A549 (cell line): ENCODE data around the gene PLCH2.

Source experiments
- CBX8 ChIP-seq: fragments of 200-600 bp; sonication (generic); IDR thresholded peaks from 2 replicates; pipeline ENCODE4 v1.6.1; 2016
- HOXB5 ChIP-seq: fragments of 250-450 bp; sonication (Bioruptor Pico); IDR thresholded peaks from 2 replicates; pipeline ENCODE4 v1.5.0; 2020; ENCODE audit warnings: mild to moderate bottlenecking, moderate library complexity
- POLR2A ChIP-seq: IDR thresholded peaks from 2 replicates; pipeline ENCODE4 v1.6.1; 2012; ENCODE audit warnings: mild to moderate bottlenecking, low read length
- TF ChIP-seq, protein P1 (sequence below): fragments of >200 bp; sonication (Bioruptor Twin); formaldehyde crosslinking; IDR thresholded peaks from 3 replicates; pipeline ENCODE4 v1.5.1; 2016

DNA sequence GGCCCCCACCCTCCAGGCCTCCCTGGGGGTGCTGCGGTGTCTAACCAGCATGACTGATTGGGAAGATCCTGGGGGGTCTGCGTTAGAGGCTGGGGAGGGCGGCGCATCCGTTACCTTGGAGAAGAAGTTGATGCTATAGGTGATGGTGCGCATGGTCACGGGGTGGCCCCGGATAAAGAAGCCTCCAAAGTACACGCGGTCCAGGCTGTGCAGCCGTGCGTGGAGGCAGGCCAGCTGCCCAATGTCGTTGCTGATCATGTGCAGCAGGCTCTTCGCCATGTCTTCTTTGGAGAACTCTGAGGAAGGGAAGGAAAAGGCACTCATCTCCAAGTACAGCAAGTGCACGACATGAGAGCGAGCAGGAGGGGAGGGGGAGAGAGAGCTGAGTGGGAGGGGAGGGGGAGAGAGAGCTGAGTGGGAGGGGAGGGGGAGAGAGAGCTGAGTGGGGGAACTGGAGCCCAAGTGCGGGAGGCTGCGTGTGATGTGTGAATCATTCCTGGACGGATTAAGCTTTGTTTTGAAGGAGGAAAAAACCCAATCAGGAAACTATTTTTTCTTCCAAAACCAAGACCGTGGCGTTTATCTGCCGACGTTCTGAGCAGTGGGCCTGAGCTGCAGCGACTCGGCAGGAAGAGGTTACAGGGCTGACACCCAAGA, 43.1 kb downstream of the PLCH2 start:
- TF ChIP-seq, protein P1, sequence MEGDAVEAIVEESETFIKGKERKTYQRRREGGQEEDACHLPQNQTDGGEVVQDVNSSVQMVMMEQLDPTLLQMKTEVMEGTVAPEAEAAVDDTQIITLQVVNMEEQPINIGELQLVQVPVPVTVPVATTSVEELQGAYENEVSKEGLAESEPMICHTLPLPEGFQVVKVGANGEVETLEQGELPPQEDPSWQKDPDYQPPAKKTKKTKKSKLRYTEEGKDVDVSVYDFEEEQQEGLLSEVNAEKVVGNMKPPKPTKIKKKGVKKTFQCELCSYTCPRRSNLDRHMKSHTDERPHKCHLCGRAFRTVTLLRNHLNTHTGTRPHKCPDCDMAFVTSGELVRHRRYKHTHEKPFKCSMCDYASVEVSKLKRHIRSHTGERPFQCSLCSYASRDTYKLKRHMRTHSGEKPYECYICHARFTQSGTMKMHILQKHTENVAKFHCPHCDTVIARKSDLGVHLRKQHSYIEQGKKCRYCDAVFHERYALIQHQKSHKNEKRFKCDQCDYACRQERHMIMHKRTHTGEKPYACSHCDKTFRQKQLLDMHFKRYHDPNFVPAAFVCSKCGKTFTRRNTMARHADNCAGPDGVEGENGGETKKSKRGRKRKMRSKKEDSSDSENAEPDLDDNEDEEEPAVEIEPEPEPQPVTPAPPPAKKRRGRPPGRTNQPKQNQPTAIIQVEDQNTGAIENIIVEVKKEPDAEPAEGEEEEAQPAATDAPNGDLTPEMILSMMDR, result no peak
- no peak for TF ChIP-seq POLR2A
- no peak for TF ChIP-seq HOXB5 (CRISPR knock-in tag)
- TF ChIP-seq CBX8, result no peak
